ENCODE measurements around the gene CFAP70. TPM values are rescaled to one million over a fixed set of nuclear protein-coding genes. Genes with fewer than 3 reads are reported as not detected.
"Not testable (repeated sequence)": the region's sequence is repeated elsewhere in the genome, so short reads cannot be mapped to it uniquely, and the experiment has no call there.

CFAP70 gene
- total RNA-seq, 2 donors from 2014 or later, result 1.9 to 3.4 TPM

GRCh38 chr10:73261362-73261995 lies 97.2 kb downstream of the CFAP70 start:
- Histone ChIP-seq H3K36me3 (no peaks in the 10 kb centered on the region), H3K4me1 (ENCODE audit: control insufficient read depth in 1 of 2, low read depth in 2 of 2) (no peaks in the 10 kb centered on the region), H3K9me3 (no peaks in the 10 kb centered on the region), H3K27ac (no peak overlapping the region), H3K4me3 (no peak overlapping the region), H3K27me3 (replicated peaks; ENCODE audit: insufficient read depth) (no peaks in the 10 kb centered on the region)
- no peak for ATAC-seq (ENCODE audit: insufficient number of reproducible peaks, low FRiP score, low read depth)
- DNase-seq (ENCODE audit: low spot score), result no peak
- TF ChIP-seq, protein P1, sequence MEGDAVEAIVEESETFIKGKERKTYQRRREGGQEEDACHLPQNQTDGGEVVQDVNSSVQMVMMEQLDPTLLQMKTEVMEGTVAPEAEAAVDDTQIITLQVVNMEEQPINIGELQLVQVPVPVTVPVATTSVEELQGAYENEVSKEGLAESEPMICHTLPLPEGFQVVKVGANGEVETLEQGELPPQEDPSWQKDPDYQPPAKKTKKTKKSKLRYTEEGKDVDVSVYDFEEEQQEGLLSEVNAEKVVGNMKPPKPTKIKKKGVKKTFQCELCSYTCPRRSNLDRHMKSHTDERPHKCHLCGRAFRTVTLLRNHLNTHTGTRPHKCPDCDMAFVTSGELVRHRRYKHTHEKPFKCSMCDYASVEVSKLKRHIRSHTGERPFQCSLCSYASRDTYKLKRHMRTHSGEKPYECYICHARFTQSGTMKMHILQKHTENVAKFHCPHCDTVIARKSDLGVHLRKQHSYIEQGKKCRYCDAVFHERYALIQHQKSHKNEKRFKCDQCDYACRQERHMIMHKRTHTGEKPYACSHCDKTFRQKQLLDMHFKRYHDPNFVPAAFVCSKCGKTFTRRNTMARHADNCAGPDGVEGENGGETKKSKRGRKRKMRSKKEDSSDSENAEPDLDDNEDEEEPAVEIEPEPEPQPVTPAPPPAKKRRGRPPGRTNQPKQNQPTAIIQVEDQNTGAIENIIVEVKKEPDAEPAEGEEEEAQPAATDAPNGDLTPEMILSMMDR (IDR thresholded peaks at IDR 0.05), result no peak

DNA sequence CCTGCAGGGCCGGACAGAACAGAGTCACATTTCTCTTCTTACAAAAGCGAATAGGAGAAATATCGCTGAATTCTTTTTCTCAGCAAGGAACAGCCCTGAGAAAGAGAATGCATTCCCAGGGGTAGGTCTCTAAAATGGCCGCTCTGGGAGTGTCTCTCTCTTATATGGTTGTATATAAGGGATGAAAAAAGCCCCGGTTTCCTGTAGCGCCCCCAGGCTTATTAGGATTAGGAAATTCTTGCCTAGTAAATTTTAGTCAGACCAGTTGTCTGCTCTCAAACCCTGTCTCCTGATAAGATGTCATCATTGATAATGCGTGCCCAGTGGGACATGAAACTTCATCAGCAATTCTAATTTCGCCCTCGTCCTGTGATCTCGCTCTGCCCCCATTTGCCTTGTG lies 100.1 kb downstream of the CFAP70 start:
- H3K27ac ChIP-seq; DNase-seq (ENCODE audit: low spot score); H3K4me1 ChIP-seq (ENCODE audit: control insufficient read depth in 1 of 2, low read depth in 2 of 2); H3K9me3 ChIP-seq; ATAC-seq (ENCODE audit: insufficient number of reproducible peaks, low FRiP score, low read depth); H3K36me3 ChIP-seq; H3K27me3 ChIP-seq (replicated peaks; ENCODE audit: insufficient read depth); H3K4me3 ChIP-seq: not testable (repeated sequence)

DNA sequence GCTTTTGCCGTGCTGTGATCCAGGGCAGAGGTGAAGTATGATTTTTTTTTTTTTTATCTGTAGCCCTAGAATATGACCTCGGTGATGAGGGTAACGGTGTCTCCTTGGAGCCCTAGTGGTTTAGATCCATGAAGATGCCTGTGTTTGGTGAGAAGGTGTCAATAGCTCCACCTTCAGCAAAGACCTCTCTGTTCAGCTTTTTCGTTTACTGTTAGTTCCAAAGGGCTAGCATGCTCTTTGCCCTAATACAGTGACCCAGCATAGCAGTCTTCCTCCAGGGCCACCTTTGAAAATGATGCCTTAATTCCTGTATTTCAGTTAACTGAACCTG lies 105.5 kb downstream of the CFAP70 start:
- H3K4me1 ChIP-seq (ENCODE audit: control insufficient read depth in 1 of 2, low read depth in 2 of 2), result peaks cover 14 to 22% of the 10 kb centered on the region in 2 donors
- H3K36me3 ChIP-seq, result no peaks in the 10 kb centered on the region
- no peak for DNase-seq (ENCODE audit: low spot score)
- TF ChIP-seq, protein P1 (IDR thresholded peaks at IDR 0.05), result no peak
- peak overlapping the region; percentile 96 for H3K4me3 ChIP-seq
- H3K27ac ChIP-seq, result peak overlapping the region; percentile 91
- no peaks in the 10 kb centered on the region for H3K9me3 ChIP-seq
- H3K27me3 ChIP-seq (replicated peaks; ENCODE audit: insufficient read depth), result no peaks in the 10 kb centered on the region
- no peak for ATAC-seq (ENCODE audit: insufficient number of reproducible peaks, low FRiP score, low read depth)

- DNase-seq (ENCODE audit: low spot score), result peak; percentile 92
- Histone ChIP-seq H3K27me3 (replicated peaks; ENCODE audit: insufficient read depth) (no peaks in the 10 kb centered on the region), H3K4me3 (peak within 1 kb of the TSS; percentile 96), H3K27ac (peak within 1 kb of the TSS; percentile 91), H3K4me1 (ENCODE audit: control insufficient read depth in 1 of 2, low read depth in 2 of 2) (peaks cover 14 to 24% of the 10 kb centered on the region in 2 donors), H3K36me3 (no peaks in the 10 kb centered on the region), H3K9me3 (no peaks in the 10 kb centered on the region)
- peak; percentile 98 for ATAC-seq (ENCODE audit: insufficient number of reproducible peaks, low FRiP score, low read depth)
- TF ChIP-seq, protein P1 (IDR thresholded peaks at IDR 0.05), result no peak
Observed at GRCh38 chr10:73252445-73253224, 106.0 kb downstream of the CFAP70 start, which contains the start of gene MRPS16. Gene MRPS16, minus strand, starts transcription at chr10:73252644. Its CDS starts 162 bp downstream, at chr10:73252482.

DNA sequence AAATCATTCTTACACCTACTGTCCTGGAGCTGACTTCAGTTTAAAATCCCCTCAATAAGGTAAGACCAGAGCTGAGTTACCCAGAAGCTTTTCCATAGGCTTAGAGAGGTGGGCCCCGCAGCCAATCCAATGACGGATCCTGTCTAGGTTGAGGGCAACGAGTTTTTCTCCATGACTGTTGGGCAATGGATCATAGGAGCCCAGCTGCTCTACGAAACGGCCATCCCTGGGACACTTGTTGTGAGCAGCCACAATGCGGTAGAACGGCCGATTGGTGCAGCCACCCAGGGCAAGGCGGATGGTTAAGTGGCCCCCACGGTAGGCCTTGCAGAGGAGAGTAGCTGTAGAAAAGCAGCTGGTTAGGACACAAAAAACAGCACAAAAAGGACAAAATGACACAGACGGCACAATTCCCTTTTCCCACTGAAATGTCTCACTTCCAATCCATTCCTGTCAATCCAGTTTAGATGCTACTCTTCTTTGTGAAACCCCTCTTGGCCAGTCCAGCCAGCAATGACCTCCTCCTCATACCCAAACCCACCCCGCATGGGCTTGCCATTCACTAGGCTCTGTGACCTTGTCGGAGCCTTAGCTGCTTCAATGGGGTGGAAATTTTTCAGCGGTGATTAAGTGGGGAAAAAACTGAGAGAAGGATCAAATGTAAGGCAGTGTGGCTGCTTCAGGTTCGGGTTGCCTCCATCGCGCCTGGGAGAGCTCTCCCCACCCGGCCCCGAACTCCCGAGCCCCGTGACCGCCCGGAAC lies 106.8 kb downstream of the CFAP70 start:
- Histone ChIP-seq H3K27me3 (replicated peaks; ENCODE audit: insufficient read depth) (no peaks in the 10 kb centered on the region), H3K9me3 (no peaks in the 10 kb centered on the region), H3K36me3 (no peaks in the 10 kb centered on the region), H3K4me1 (ENCODE audit: control insufficient read depth in 1 of 2, low read depth in 2 of 2) (peaks cover 14 to 27% of the 10 kb centered on the region in 2 donors), H3K27ac (peak overlapping the region; percentile 91), H3K4me3 (peak overlapping the region; percentile 96)
- ATAC-seq (ENCODE audit: insufficient number of reproducible peaks, low FRiP score, low read depth) (no peak), DNase-seq (ENCODE audit: low spot score) (no peak)
- TF ChIP-seq, protein P1 (IDR thresholded peaks at IDR 0.05), result no peak
